Amniotic stem cell (primary cell): Measurements from ENCODE around the gene ADCY2.

Source experiments
- DNase-seq: peaks from one replicate; lab custom pipeline; 2025; lab: John Stamatoyannopoulos, UW

The ADCY2 gene

DNA sequence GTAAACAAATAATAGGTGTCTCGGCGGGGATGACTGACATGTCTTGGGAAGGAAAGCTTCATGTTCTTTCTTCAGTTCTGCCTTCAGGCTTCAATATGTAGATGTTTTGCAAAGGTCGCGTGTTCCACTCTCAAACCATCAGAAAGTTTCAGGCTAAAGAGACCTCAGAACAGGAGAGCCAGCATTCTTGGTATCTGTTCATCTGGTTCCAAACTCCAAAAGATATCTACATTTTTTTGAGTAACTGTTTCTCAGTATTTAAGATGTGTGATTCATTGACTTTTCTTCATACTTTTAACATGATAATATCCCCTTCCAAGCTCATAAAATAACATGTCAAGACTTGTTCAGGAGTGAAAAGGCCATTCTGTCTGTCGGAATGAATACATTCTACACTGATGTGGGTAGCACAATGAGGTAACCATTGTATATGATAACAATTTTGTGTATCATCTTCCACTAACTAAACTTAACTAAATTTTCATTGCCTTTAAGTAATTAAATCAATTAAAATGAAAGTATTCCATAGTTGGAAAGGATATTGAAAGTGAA, 271.4 kb downstream of the ADCY2 start:
- no peak for DNase-seq

DNA sequence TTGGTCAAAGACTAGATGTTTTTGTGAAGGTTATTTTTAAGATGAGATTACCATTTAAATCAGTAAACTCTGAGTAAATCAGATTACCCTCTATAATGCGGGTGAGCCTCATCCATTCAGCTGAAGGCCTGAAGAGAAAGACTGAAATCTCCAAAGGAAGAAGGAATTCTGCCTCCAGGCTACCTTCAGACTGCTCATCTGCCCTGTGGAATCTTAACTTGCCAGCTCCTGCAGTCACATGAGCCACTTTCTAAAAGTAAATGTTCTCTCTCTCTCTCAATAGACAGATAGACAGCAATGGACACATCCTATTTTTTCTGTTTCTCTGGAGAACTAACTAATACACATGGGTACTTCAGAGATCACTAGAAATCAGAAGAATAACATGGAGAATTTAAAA, 272.2 kb downstream of the ADCY2 start:
- no peak for DNase-seq

DNA sequence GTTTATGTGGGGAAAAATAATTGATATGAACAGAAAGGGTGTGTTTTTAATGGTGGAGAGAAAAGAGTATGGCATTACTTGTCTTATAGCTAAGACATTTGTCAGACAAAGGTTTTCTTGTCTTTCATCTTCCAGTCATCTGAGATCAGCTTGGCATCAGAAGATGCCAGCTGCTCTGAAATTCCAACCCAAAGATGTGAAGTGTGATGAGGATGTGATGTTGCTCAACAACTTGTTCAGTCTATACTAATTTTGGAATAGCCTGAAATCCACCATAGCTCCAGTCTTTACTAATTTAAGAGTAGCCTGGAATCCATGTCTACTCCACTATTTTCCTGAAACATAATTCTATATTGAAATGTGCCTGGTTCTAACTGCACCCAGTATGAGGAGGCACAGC, 272.7 kb downstream of the ADCY2 start:
- DNase-seq = no peak

DNA sequence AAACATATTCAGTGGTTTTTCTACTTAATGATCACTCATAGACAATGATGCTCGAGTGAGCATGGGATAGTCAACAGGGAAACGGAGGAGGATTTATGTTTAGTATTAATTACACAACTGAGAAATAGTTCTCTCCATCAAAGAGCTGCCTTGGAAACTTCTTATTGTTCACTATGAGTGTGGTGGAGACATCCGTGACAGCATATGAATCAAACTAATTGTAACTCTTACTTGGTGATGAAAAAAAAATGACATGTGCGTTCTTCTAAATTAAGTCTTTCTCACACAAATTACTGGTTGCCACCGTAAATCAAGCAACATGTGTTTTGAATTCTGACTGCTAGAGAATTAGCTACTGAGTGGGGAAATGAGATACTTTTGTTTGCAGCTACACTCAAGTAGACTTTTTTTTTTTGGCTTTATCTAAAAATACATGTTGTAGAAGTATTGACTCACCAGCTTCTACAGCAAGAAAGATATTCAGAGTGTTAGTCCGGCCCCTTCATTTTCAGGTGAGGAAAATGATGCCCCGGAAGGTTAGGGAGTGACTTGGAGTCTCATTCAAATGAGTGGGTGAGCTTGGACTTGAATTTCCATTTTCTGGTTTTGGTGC, 275.5 kb downstream of the ADCY2 start:
- DNase-seq = no peak

DNA sequence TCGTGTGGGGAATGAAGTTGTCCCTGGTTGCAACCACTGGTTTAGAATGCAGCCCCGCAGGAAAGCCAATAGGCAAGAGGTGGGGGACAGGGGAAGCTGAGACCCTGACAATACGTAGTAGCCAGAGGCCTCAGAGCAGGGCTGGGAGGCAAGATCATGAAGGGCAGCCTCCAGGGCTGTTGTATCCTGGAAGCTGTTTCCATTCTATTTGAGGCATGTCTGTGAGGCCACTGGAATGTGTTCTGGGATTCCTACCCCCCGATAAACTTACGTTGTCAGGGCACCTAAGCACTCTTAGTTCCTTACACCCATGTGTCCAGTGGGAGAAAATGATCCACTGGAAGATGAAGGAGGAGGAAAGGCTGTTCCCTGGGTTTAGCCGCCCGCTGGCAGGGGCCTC, 277.7 kb downstream of the ADCY2 start:
- no peak for DNase-seq

DNA sequence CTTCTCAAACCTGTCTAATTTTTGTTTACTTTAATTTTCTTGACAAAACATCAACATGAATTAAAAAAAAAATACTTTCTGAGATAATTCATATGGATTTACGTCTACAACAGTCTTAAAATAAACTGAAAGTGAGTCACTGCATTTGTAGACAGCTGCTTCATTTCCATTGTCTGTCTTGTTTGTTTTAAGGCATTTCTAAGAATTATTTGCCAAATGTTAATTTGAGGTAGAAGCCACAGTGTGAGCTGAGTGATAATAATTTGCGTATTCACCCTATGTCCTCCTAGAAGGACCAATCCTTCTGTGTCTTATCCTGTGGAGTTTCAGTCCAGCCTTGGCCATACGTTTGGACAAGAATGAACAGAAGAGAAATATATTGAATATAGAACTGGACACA, 280.5 kb downstream of the ADCY2 start:
- DNase-seq = no peak

DNA sequence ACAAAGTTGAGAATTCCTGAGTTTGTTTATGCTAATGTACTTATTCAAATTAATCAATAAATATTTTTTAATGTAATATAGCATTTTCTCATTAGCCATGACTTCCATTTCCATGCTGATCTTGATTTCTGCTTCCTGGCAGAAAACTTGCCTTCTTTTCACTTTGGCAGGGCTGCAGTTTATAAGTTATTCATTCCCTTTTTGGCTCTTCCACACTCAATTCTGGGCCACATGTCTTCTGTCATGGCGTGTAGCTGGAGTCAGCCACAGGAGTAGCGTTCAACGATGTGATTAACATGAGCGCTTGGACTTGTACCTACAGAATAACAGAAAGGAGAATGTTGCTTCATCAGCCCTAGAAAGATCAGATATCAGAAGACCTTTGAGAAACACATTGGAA, 282.1 kb downstream of the ADCY2 start:
- no peak for DNase-seq

DNA sequence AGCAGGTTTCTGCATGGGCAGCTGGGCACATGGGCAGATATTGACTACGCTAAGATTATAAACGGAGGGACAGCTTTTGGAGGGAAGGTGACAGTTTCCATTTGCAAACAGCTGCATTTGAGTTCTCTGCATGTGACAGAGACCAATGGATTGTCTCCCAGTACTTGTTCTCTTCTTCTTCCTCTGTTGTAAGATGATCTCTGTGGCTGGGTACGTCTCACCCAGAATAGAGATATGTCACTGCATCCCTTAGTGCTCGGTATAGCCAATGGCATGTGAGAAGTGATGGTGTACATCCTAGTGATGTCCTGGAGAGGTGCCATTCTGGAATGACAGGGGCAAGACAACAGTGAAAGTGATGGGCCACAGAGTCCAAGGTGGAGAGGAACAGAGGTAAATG, 283.7 kb downstream of the ADCY2 start:
- DNase-seq = no peak

DNA sequence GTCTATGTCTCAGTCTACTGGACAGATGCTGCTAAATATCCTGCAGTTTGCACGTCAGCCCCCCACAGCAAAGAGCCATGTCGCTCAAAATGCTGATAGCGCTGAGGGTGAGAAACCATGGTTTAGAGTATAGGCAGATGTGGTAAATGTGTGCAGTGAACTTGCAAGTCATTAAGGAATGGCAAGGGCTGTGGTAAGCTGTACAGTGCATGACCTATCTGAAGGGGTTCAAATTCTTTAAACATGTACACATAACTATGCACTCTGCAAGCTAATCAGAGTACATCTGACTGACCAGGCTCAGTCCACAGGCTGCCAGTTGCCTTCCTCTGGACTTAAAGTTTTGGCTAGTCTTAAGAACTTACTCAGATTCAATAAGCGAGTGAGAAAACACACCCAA, 284.3 kb downstream of the ADCY2 start:
- DNase-seq = no peak

DNA sequence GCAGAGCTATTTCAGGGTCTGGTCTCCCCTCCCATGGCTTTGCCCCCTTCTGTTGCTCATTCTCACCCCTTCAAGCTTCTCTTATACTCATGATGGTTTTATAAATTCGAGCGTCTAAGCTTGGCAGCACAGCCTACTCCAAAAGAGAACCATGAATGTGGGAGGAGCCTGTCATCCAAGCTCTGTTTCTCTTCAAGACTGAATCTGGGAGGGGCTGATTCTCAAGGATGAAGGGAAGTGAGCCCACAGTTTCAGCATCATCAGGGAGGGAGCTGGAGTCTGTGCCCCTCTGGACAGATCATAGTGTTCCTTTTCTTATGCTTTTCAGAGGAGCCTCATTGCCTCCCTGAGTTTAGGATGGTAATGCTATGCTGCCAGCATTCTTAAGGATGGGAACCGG, 286.4 kb downstream of the ADCY2 start:
- no peak for DNase-seq

DNA sequence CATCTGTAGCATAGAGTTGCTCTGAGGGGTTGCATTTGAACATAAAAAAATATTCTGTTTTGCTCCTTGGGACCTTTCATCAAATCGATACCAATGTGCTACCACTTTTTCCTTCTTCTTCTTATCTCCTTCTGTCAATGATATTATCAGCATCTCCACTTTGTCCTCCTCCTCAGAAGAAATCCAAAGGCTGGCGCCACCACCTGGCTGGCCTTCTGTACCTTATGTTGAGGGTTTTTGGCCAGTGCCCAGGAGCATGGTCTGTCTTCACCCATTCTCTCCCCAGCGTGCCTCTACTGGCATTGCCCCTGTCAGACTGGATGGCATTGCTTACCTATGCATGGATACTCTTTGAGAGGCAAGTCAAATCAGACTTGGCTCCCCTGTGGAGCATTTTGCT, 287.8 kb downstream of the ADCY2 start:
- no peak for DNase-seq

DNA sequence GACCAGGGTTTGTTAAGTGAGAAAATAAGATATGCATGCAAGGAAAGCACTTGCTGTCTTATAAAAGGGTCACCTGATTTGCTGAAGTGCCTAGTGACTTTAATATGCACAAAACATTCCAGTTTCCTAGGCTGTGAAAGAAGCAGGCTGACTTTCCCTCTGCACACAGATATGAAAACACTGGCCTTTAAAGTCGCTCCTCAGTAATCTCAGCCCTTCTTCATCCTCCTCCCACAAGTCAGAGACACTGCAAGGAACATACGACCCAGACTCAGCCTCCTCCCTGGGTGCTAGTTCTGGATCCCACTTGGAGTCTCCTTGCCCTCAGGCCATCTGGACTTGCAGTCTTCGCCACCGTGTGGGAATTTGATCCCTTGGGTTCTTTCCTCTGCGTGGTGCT, 288.9 kb downstream of the ADCY2 start:
- DNase-seq = no peak

DNA sequence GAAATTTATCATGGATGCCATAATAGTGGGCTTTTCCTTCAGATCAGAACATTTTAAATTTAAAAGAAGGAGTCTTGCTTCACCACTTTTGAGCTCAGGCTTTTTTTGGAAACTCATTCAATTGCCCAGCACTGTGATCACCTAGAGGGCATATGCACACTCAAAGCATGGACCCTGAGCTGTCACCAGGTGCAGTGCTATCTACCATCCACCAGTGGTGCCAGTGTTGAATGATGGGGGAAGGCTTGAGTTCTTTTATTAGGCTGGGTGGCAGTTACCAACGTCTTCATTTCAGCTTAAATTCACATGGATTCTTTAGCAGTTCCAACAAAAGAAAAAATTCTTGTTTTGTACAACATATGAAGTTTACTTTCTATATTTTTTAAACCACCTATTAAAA, 290.9 kb downstream of the ADCY2 start:
- no peak for DNase-seq

DNA sequence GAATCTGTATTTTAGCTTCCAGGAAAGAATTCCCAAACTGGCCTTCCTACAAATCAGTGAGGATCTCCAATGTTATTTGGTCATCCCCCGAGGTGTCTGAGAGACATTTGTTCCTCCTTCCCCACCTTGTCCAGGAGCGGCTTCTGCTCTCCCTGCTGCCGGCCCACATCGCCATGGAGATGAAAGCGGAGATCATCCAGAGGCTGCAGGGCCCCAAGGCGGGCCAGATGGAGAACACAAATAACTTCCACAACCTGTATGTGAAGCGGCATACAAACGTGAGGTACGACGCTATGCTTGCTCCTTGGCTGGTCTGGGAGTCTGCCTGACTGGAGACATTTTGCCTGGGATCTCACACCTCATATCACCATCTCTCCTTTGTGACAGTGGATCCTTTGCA, 294.6 kb downstream of the ADCY2 start:
- no peak for DNase-seq

DNA sequence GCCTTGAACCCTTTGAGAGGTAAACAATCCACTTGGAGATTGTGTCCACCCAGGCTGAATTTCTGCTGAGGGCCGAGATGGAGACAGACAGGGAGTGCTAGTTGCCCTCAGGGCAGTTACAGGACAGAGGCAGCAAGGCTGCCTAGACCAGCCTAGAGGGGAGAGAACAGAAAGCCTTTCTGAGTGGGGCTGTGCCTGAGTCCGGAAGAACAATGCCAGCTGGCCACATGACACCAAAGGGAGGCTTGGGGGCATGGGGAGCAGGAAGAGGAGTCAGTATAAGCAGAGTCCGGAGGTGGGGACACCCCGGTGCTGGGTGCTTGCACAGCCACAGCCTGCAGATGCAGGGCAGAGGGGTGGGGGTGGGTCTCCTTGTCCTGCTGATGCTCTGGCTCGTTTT, 309.3 kb downstream of the ADCY2 start:
- no peak for DNase-seq

DNA sequence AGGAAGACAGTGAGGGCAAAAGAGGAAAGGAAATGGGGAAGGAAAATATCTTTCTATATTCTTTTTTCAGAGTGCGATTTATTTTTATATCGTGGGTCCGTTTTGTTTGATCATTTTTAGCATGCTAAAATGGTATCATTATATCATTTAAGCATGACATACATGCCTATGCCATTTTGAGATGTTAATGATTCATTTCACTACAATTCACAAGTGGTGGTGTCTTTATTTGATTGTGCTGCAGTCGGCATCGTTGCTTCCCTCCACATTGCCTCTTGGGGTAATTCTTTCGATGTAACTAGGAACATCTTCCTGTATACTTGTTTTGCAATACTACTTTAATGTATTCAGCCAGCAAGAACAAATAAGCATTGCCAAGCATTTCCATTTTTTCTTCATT, 309.8 kb downstream of the ADCY2 start:
- DNase-seq = no peak

DNA sequence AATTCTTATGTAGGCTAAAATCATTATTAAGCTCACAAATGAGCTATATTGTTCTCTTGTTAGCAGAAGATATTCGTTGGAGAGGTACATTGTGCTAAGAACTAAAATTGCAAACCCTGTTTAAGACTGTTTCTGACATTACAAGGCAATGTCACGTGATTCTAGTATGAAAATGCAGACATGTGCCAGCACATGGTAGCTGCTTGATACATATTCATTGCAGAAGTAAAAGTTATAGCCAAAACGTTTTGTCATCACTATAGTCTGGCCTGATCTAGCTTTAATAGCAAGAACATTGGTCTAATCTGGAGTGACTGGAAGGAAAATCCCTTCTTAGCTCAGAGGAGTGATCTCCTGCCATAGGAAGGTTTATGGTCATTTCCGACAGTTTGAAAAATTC, 310.3 kb downstream of the ADCY2 start:
- DNase-seq = no peak

DNA sequence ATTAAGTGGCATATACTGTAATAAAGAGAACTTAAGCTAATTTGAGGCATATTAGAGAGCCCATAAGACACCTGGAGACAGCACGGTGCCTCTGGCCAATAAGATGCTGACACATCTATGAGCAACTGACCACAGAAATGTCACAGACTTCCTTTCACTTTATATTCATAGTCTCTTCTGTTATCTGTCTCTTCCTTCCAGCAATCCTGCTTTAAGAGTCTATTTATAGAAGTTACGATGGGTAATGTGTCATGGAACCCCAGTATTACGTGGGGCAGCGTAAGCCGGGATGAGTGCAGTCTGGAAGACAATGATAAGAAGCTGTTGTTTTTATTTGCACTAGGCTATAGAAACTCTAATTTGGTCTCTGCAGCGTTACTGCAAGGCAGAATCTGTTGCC, 318.2 kb downstream of the ADCY2 start:
- no peak for DNase-seq

DNA sequence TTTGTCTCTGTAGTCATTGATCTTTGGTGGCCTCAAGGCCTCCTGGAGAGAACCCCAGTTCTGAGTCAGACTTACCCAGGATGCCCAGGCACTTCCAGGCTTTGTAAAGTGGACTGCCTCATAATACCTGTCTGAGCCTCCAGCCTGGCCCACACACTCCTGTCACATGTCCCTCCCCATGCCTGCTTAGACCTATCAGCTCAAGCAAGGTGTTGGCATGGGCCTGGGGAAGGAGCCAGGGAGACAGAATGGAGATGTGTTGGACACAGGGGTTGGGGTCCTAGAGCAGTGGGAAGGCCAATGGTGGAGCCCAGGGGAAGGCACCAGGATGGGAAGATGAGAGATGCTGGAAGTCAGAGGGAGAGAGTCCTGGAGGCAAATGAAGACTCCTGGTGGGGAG, 318.8 kb downstream of the ADCY2 start:
- no peak for DNase-seq

DNA sequence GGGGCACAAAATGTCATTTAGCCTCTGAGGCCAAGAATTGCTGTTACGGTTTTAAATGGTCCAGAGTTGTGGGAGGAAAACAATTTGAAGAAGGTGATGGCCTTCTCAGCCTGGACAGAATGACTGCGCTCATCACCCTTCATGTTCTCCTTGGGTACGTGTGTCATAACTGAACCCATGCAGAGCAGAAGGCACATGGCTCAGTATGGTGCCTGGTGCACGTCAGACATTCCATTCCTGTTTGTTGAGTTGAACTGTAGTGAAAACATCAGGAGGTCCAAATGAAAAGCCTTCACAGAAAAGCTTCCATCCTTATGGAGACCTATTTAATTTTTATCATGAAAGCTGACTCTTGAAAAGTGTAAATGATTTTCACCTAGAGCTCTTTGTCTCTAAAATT, 321.8 kb downstream of the ADCY2 start:
- no peak for DNase-seq

DNA sequence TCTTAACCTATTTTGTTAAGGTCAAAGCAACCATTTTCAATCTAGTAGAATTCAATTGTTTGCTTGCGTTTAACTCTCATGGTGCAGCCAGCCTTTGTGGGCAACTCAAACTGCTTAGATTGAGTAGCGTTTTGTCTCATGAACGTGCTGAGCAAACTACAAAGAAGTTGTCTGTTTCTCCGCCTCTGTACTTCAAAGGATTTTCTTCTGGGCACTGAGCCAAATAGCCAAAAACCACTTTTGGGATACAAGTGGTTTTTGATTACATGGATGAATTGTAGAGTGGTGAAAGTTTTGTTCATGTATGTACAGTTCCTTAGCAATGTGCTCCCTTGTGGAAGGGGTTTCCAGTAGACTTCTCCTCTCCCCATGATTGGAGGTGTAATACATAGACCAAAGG, 332.1 kb downstream of the ADCY2 start:
- DNase-seq = no peak

DNA sequence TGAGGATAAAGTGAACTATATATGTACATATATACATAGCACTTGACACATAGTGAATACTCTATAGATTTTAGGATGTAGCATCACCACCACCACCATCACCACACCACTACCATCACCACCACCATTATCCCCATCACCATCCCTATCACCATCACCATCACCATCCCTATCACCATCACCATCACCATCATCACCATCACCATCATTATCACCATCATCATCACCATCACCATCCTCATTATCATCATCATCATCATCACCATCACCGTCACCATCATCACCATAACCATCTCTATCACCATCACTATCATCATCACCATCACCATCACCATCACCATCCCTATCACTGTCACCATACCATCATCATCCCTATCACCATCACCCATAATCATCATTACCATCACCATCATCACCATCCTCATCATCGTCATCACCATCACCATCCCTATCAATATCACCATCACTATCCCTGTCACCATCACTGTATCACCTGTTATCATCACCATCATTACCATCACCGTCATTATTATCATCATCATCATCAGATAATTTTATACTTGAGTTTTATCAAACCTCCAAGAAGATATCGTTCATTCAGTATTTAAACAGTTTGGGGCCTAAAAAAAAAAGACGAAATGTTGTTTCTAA, 345.6 kb downstream of the ADCY2 start:
- no peak for DNase-seq

DNA sequence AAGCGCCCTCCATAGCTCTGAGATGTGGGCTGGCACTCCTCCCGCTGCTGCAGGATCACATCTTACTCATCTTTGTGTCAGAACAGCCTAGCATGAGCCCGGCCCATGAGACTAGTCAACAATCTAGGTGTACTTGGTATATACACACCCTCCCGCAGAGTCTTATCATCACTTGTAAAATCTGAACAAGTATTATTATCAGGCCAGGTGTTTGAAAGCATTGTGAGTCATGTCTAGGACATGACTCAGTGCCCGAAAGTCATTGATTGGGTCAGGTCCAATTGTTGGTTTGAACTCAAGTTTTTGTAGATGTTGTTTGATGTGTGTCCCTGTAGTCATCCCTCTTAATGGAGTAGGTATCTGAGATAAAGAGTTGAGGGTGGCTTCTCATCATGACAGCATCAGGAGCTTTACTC, 346.3 kb downstream of the ADCY2 start:
- DNase-seq = no peak
